CD8-positive, alpha-beta memory T cell (primary cell): ENCODE measurements around the gene NOC2L. TPM values are rescaled to one million over a fixed set of nuclear protein-coding genes. Genes with fewer than 3 reads are reported as not detected.
A peak's percentile ranks its signal among the peaks of the same experiment; 100 is the strongest.
"Not testable (repeated sequence)": the region's sequence is repeated elsewhere in the genome, so short reads cannot be mapped to it uniquely, and the experiment has no call there.

Source experiments
- CTCF ChIA-PET: fragments of 350-600 bp; sonication (Branson Sonifier 250); formaldehyde crosslinking; loops from one replicate; lab custom pipeline; 2021; ENCODE audit warnings: antibody characterized with exemption; lab: Charles Lee
- POLR2A ChIA-PET: fragments of 350-600 bp; sonication (Branson Sonifier 250); formaldehyde crosslinking; loops from one replicate; lab custom pipeline; 2021; ENCODE audit warnings: antibody characterized with exemption; lab: Charles Lee
- DNase-seq, 5 donors: peaks; one replicate each; pipeline versions ENCODE4 v3.0.0 to v3.0.0-alpha.2; 2020 to 2022; ENCODE audit warnings: mixed read lengths in 1 of 5
- H3K27ac ChIP-seq: one replicate; pipeline ENCODE4 v1.7.0; 2013; ENCODE audit warnings: low read depth, mild to moderate bottlenecking, low read length, moderate library complexity
- H3K27me3 ChIP-seq: 2 replicates; pipeline ENCODE4 v1.7.0; 2013; ENCODE audit warnings: low read length, mild to moderate bottlenecking; ENCODE audit not compliant: insufficient read depth, poor library complexity, severe bottlenecking
- H3K36me3 ChIP-seq: 2 replicates; pipeline ENCODE4 v1.7.0; 2013; ENCODE audit warnings: mild to moderate bottlenecking, low read length, moderate library complexity; ENCODE audit not compliant: insufficient read depth
- H3K4me1 ChIP-seq: 2 replicates; pipeline ENCODE4 v1.7.0; 2013; ENCODE audit warnings: mild to moderate bottlenecking, low read length, moderate library complexity; ENCODE audit not compliant: insufficient read depth
- H3K4me3 ChIP-seq: 2 replicates; pipeline ENCODE4 v1.7.0; 2013; ENCODE audit warnings: mild to moderate bottlenecking, low read length
- H3K9me3 ChIP-seq: 2 replicates; pipeline ENCODE4 v1.7.0; 2013; ENCODE audit warnings: mild to moderate bottlenecking, low read length
- H3K27ac Mint-ChIP-seq, 8 donors: one replicate each; pipeline ENCODE4 v1.8.0; 2020 to 2021; ENCODE audit warnings: mixed read lengths in 8 of 8, mild to moderate bottlenecking in 6 of 8, inconsistent platforms in 3 of 8, moderate library complexity in 3 of 8
- H3K27me3 Mint-ChIP-seq, 2 donors: one replicate each; pipeline ENCODE4 v1.8.0; 2020 to 2021; ENCODE audit warnings: mixed read lengths in 2 of 2, mild to moderate bottlenecking in 1 of 2, moderate library complexity in 1 of 2
- H3K36me3 Mint-ChIP-seq, 3 donors: one replicate each; pipeline ENCODE4 v1.8.0; 2020 to 2021; ENCODE audit warnings: mixed read lengths in 3 of 3, inconsistent platforms in 1 of 3, mild to moderate bottlenecking in 1 of 3
- H3K4me1 Mint-ChIP-seq, 3 donors: one replicate each; pipeline ENCODE4 v1.8.0; 2020 to 2021; ENCODE audit warnings: mixed read lengths in 3 of 3, inconsistent platforms in 1 of 3, mild to moderate bottlenecking in 1 of 3
- H3K4me3 Mint-ChIP-seq, 7 donors: one replicate each; pipeline ENCODE4 v1.8.0; 2020 to 2021; ENCODE audit warnings: mixed read lengths in 7 of 7, mild to moderate bottlenecking in 6 of 7, moderate library complexity in 4 of 7, inconsistent platforms in 2 of 7
- H3K9me3 Mint-ChIP-seq, 5 donors: one replicate each; pipeline ENCODE4 v1.8.0; 2020 to 2022; ENCODE audit warnings: mixed read lengths in 5 of 5, mild to moderate bottlenecking in 3 of 5, moderate library complexity in 2 of 5, inconsistent platforms in 1 of 5
- polyA plus RNA-seq: library from polyadenylated mRNA; unstranded; fragments of 300-500 nt; fragmentation: Illumina TruSeq; gene quantifications from one replicate; pipeline ENCODE4 v1.2.3, GENCODE V29; 2021
- total RNA-seq, 2 experiments: library from RNA; stranded (reverse); gene quantifications; one replicate each; pipeline ENCODE4 v1.2.3, GENCODE V29; 2021

The NOC2L gene
- total and polyA plus RNA-seq, 3 experiments from 2014 or later: 72.3 to 187 (median 175) TPM

- H3K27me3 ChIP-seq: peaks cover 16% of the 10 kb centered on the region
- DNase-seq: peak in 1 of 5 donors; percentile 48
- Mint-ChIP-seq H3K4me3 (no peak overlapping the region), H3K27me3 (peaks cover 32 to 37% of the 10 kb centered on the region in 2 donors), H3K4me1 (peaks cover 5 to 16% (median 6%) of the 10 kb centered on the region in 3 donors), H3K36me3 (no peaks in the 10 kb centered on the region), H3K9me3 (no peaks in the 10 kb centered on the region), H3K27ac (no peak overlapping the region)
- H3K9me3 ChIP-seq: no peaks in the 10 kb centered on the region
- H3K36me3 ChIP-seq: no peaks in the 10 kb centered on the region
- CTCF ChIA-PET: interaction anchor here (1.4 to 4.3 kb wide), 2 partner anchors 14 to 294 kb away, joined by 3 to 17 read pairs; no protein-coding TSS in a partner anchor
- POLR2A ChIA-PET: no interaction called here
- peaks cover 17% of the 10 kb centered on the region for H3K4me1 ChIP-seq
- no peak overlapping the region for H3K4me3 ChIP-seq
- no peak overlapping the region for H3K27ac ChIP-seq
Observed at GRCh38 chr1:997713-997992, 38.6 kb upstream of the NOC2L start.

- no peak for DNase-seq
- Histone ChIP-seq H3K9me3 (no peaks in the 10 kb centered on the region), H3K27me3 (peaks cover 16% of the 10 kb centered on the region), H3K36me3 (no peaks in the 10 kb centered on the region), H3K4me1 (peaks cover 17% of the 10 kb centered on the region), H3K27ac (no peak overlapping the region), H3K4me3 (no peak overlapping the region)
- Mint-ChIP-seq H3K9me3 (peaks cover 0 to 4% (median 0%) of the 10 kb centered on the region in 5 donors), H3K27me3 (peaks cover 32 to 38% of the 10 kb centered on the region in 2 donors), H3K27ac (peak overlapping the region in 1 of 8 donors; percentile 69), H3K4me1 (peaks cover 5 to 14% (median 6%) of the 10 kb centered on the region in 3 donors), H3K36me3 (peaks cover 0 to 2% (median 0%) of the 10 kb centered on the region in 3 donors), H3K4me3 (peak overlapping the region in 2 of 7 donors; percentile 27 to 45)
- CTCF ChIA-PET: interaction anchor here (1.4 to 4.3 kb wide), 2 partner anchors 13 to 295 kb away, joined by 3 to 17 read pairs; no protein-coding TSS in a partner anchor
- POLR2A ChIA-PET: no interaction called here
Observed at GRCh38 chr1:996851-997712, 38.0 kb upstream of the NOC2L start.

GRCh38 chr1:995665-996633 lies 36.9 kb upstream of the NOC2L start:
- CTCF ChIA-PET: interaction anchor here (4.3 kb wide), 1 partner anchor 12 kb away, joined by 17 read pairs; no protein-coding TSS in a partner anchor
- POLR2A ChIA-PET: no interaction called here
- H3K36me3 Mint-ChIP-seq: peaks cover 0 to 2% (median 0%) of the 10 kb centered on the region in 3 donors
- H3K4me1 ChIP-seq: peaks cover 11% of the 10 kb centered on the region
- peaks cover 0 to 7% (median 2%) of the 10 kb centered on the region in 5 donors for H3K9me3 Mint-ChIP-seq
- peak overlapping the region in 3 of 8 donors; percentile 11 to 74 (median 31) for H3K27ac Mint-ChIP-seq
- peaks cover 7% of the 10 kb centered on the region for H3K27me3 ChIP-seq
- H3K4me3 Mint-ChIP-seq: peak overlapping the region in 2 of 7 donors; percentile 60 to 72
- H3K4me3 ChIP-seq: no peak overlapping the region
- no peak overlapping the region for H3K27ac ChIP-seq
- peaks cover 5 to 9% (median 6%) of the 10 kb centered on the region in 3 donors for H3K4me1 Mint-ChIP-seq
- H3K27me3 Mint-ChIP-seq: peaks cover 38 to 45% of the 10 kb centered on the region in 2 donors
- no peaks in the 10 kb centered on the region for H3K9me3 ChIP-seq
- DNase-seq: peak in 1 of 5 donors; percentile 45
- no peaks in the 10 kb centered on the region for H3K36me3 ChIP-seq

- CTCF ChIA-PET: interaction anchor here (4.3 kb wide), 1 partner anchor 11 kb away, joined by 17 read pairs; no protein-coding TSS in a partner anchor
- H3K4me1 ChIP-seq, H3K9me3 Mint-ChIP-seq, H3K27me3 ChIP-seq, POLR2A ChIA-PET, H3K27ac ChIP-seq, H3K9me3 ChIP-seq, DNase-seq, H3K4me1 Mint-ChIP-seq, H3K36me3 ChIP-seq, H3K36me3 Mint-ChIP-seq, H3K4me3 Mint-ChIP-seq, H3K4me3 ChIP-seq: not testable (repeated sequence)
- Mint-ChIP-seq H3K27ac (peak overlapping the region in 1 of 8 donors; percentile 39), H3K27me3 (peaks cover 34 to 44% of the 10 kb centered on the region in 2 donors)
Observed at GRCh38 chr1:994546-994945, 35.5 kb upstream of the NOC2L start.

GRCh38 chr1:993379-993995 lies 34.4 kb upstream of the NOC2L start:
- ChIA-PET CTCF (interaction anchor here (1.2 to 4.3 kb wide), 3 partner anchors 8 to 71 kb away, joined by 3 to 17 read pairs (median 14); no protein-coding TSS in a partner anchor), POLR2A (no interaction called here)
- H3K4me1 ChIP-seq: peaks cover 5% of the 10 kb centered on the region
- Mint-ChIP-seq H3K4me3 (no peak overlapping the region), H3K27me3 (peaks cover 42 to 49% of the 10 kb centered on the region in 2 donors), H3K36me3 (peaks cover 0 to 2% (median 0%) of the 10 kb centered on the region in 3 donors), H3K27ac (no peak overlapping the region), H3K4me1 (peaks cover 4 to 5% (median 4%) of the 10 kb centered on the region in 3 donors), H3K9me3 (peaks cover 0 to 7% (median 2%) of the 10 kb centered on the region in 5 donors)
- H3K36me3 ChIP-seq: no peaks in the 10 kb centered on the region
- no peak overlapping the region for H3K27ac ChIP-seq
- H3K27me3 ChIP-seq: no peaks in the 10 kb centered on the region
- no peak for DNase-seq
- no peaks in the 10 kb centered on the region for H3K9me3 ChIP-seq
- no peak overlapping the region for H3K4me3 ChIP-seq

GRCh38 chr1:992362-992761 lies 33.3 kb upstream of the NOC2L start:
- no peaks in the 10 kb centered on the region for H3K27me3 ChIP-seq
- ChIA-PET CTCF (interaction anchor here (0.8 to 3.3 kb wide), 5 partner anchors 9 to 72 kb away, joined by 3 to 14 read pairs (median 3); no protein-coding TSS in a partner anchor), POLR2A (no interaction called here)
- Mint-ChIP-seq H3K4me3 (no peak overlapping the region), H3K4me1 (peaks cover 4 to 5% (median 4%) of the 10 kb centered on the region in 3 donors), H3K27me3 (peaks cover 43 to 52% of the 10 kb centered on the region in 2 donors), H3K27ac (no peak overlapping the region), H3K36me3 (peaks cover 0 to 2% (median 0%) of the 10 kb centered on the region in 3 donors), H3K9me3 (peaks cover 0 to 7% (median 2%) of the 10 kb centered on the region in 5 donors)
- H3K27ac ChIP-seq: no peak overlapping the region
- no peaks in the 10 kb centered on the region for H3K36me3 ChIP-seq
- DNase-seq: no peak
- no peak overlapping the region for H3K4me3 ChIP-seq
- no peaks in the 10 kb centered on the region for H3K9me3 ChIP-seq
- H3K4me1 ChIP-seq: peaks cover 5% of the 10 kb centered on the region

GRCh38 chr1:991895-992294 lies 32.8 kb upstream of the NOC2L start:
- Mint-ChIP-seq H3K4me3 (no peak overlapping the region), H3K27me3 (peaks cover 41 to 48% of the 10 kb centered on the region in 2 donors), H3K9me3 (peaks cover 0 to 7% (median 2%) of the 10 kb centered on the region in 5 donors), H3K36me3 (peaks cover 0 to 2% (median 0%) of the 10 kb centered on the region in 3 donors), H3K27ac (no peak overlapping the region), H3K4me1 (peaks cover 3 to 5% (median 4%) of the 10 kb centered on the region in 3 donors)
- H3K4me1 ChIP-seq: peaks cover 5% of the 10 kb centered on the region
- no peaks in the 10 kb centered on the region for H3K27me3 ChIP-seq
- H3K9me3 ChIP-seq: no peaks in the 10 kb centered on the region
- ChIA-PET POLR2A (no interaction called here), CTCF (interaction anchor here (0.8 to 3.3 kb wide), 5 partner anchors 9 to 72 kb away, joined by 3 to 14 read pairs (median 3); no protein-coding TSS in a partner anchor)
- H3K4me3 ChIP-seq: no peak overlapping the region
- H3K27ac ChIP-seq: no peak overlapping the region
- no peaks in the 10 kb centered on the region for H3K36me3 ChIP-seq
- no peak for DNase-seq
